WTC11 (cell line): ENCODE measurements around the gene TACC2. TPM values are rescaled to one million over a fixed set of nuclear protein-coding genes. Genes with fewer than 3 reads are reported as not detected.
A peak's percentile ranks its signal among the peaks of the same experiment; 100 is the strongest.

Experiments used
- ATAC-seq: fragments of 200-7000 bp; cut with Tn5 transposase; 2 replicates; pipeline ENCODE4 v1.10.0; 2021; ENCODE audit warnings: mild to moderate bottlenecking, moderate library complexity
- CTCF ChIA-PET: fragments of 300-600 bp; sonication (Branson Sonifier 250); formaldehyde crosslinking; loops from one replicate; lab custom pipeline; 2021; ENCODE audit warnings: antibody characterized with exemption; lab: Charles Lee
- POLR2A ChIA-PET: fragments of 350-600 bp; sonication (Branson Sonifier 250); formaldehyde crosslinking; loops from one replicate; lab custom pipeline; 2021; ENCODE audit warnings: antibody characterized with exemption; lab: Charles Lee
- DNase-seq: peaks from one replicate; pipeline ENCODE4 v3.0.0; 2021; ENCODE audit warnings: low spot score
- H3K27ac Mint-ChIP-seq: 2 replicates; pipeline ENCODE4 v1.8.0; 2021; ENCODE audit warnings: mixed read lengths
- H3K27me3 Mint-ChIP-seq: 2 replicates; pipeline ENCODE4 v1.8.0; 2021; ENCODE audit warnings: low read depth, mild to moderate bottlenecking, moderate library complexity, mixed read lengths
- H3K36me3 Mint-ChIP-seq: 2 replicates; pipeline ENCODE4 v1.8.0; 2021; ENCODE audit warnings: mixed read lengths
- H3K4me1 Mint-ChIP-seq: 2 replicates; pipeline ENCODE4 v1.8.0; 2022; ENCODE audit warnings: mixed read lengths
- H3K4me3 Mint-ChIP-seq: 2 replicates; pipeline ENCODE4 v1.8.0; 2021; ENCODE audit warnings: mild to moderate bottlenecking, moderate library complexity, mixed read lengths
- H3K9me3 Mint-ChIP-seq: 2 replicates; pipeline ENCODE4 v1.8.0; 2021; ENCODE audit warnings: mixed read lengths
- ARID4B ChIP-seq: sonication (generic); formaldehyde crosslinking; IDR thresholded peaks from 2 replicates; pipeline ENCODE4 v1.8.0; 2023; ENCODE audit warnings: missing genetic modification reagents, mild to moderate bottlenecking, borderline replicate concordance
- ATF3 ChIP-seq: sonication (generic); formaldehyde crosslinking; conservative IDR thresholded peaks from 2 replicates; pipeline ENCODE4 v1.8.1; 2022; ENCODE audit warnings: mild to moderate bottlenecking, missing genetic modification reagents
- ATF6 ChIP-seq: sonication (generic); formaldehyde crosslinking; IDR thresholded peaks from 2 replicates; pipeline ENCODE4 v1.8.1; 2023; ENCODE audit warnings: mild to moderate bottlenecking, missing genetic modification reagents
- ESRRA ChIP-seq: sonication (generic); formaldehyde crosslinking; IDR thresholded peaks from 2 replicates; pipeline ENCODE4 v1.8.1; 2022; ENCODE audit warnings: mild to moderate bottlenecking, missing genetic modification reagents, borderline replicate concordance
- FOXK1 ChIP-seq: sonication (generic); formaldehyde crosslinking; IDR thresholded peaks from 2 replicates; pipeline ENCODE4 v1.8.0; 2022; ENCODE audit warnings: mild to moderate bottlenecking, moderate library complexity, missing genetic modification reagents
- KAT7 ChIP-seq: sonication (generic); formaldehyde crosslinking; IDR thresholded peaks from 2 replicates; pipeline ENCODE4 v1.8.1; 2023; ENCODE audit warnings: missing genetic modification reagents, mild to moderate bottlenecking, borderline replicate concordance
- NFYB ChIP-seq: sonication (generic); formaldehyde crosslinking; conservative IDR thresholded peaks from 2 replicates; pipeline ENCODE4 v1.8.0; 2022; ENCODE audit warnings: low read depth, missing genetic modification reagents
- TEAD4 ChIP-seq: sonication (generic); formaldehyde crosslinking; IDR thresholded peaks from 2 replicates; pipeline ENCODE4 v1.8.0; 2022; ENCODE audit warnings: mild to moderate bottlenecking, missing genetic modification reagents
- USF2 ChIP-seq: sonication (generic); formaldehyde crosslinking; IDR thresholded peaks from 2 replicates; pipeline ENCODE4 v1.8.1; 2023; ENCODE audit warnings: mild to moderate bottlenecking, missing genetic modification reagents, moderate library complexity
- total RNA-seq: library from RNA; stranded (reverse); gene quantifications from 3 replicates; pipeline ENCODE4 v1.2.3, GENCODE V29; 2021
- TF ChIP-seq, protein P1 (sequence below): sonication (generic); formaldehyde crosslinking; IDR thresholded peaks from 2 replicates; pipeline ENCODE4 v1.8.0; 2022; ENCODE audit warnings: missing genetic modification reagents
- TF ChIP-seq, protein P2 (sequence below): sonication (generic); formaldehyde crosslinking; IDR thresholded peaks from 2 replicates; pipeline ENCODE4 v1.8.1; 2022; ENCODE audit warnings: mild to moderate bottlenecking, moderate library complexity, missing genetic modification reagents
- TF ChIP-seq, protein P3 (sequence below): sonication (generic); formaldehyde crosslinking; IDR thresholded peaks from 2 replicates; pipeline ENCODE4 v1.8.1; 2022; ENCODE audit warnings: missing genetic modification reagents, borderline replicate concordance
- TF ChIP-seq, protein P4 (sequence below): fragments of 250-450 bp; sonication (Bioruptor Pico); IDR thresholded peaks from 2 replicates; pipeline ENCODE4 v1.9.0; 2021; ENCODE audit warnings: mild to moderate bottlenecking

The TACC2 gene
- total RNA-seq, 1 experiment from 2014 or later, result 28.9 TPM

GRCh38 chr10:122208571-122209430 is 219.8 kb downstream of the TACC2 start:
- Mint-ChIP-seq H3K4me1 (peaks cover 14% of the 10 kb centered on the region), H3K36me3 (peaks cover 29% of the 10 kb centered on the region), H3K27me3 (no peaks in the 10 kb centered on the region), H3K27ac (peak overlapping the region; percentile 56; the same call in 1 of the 2 replicates), H3K9me3 (no peaks in the 10 kb centered on the region), H3K4me3 (no peak overlapping the region)
- ATAC-seq (no peak), DNase-seq (no peak)
- POLR2A ChIA-PET, result interaction anchor here (3.0 kb wide), 1 partner anchor 46 kb away, joined by 9 read pairs; no protein-coding TSS in a partner anchor
- CTCF ChIA-PET, result interaction anchor here (1.6 kb wide), 1 partner anchor 226 kb away, joined by 3 read pairs; no protein-coding TSS in a partner anchor
- TF ChIP-seq, protein P1, sequence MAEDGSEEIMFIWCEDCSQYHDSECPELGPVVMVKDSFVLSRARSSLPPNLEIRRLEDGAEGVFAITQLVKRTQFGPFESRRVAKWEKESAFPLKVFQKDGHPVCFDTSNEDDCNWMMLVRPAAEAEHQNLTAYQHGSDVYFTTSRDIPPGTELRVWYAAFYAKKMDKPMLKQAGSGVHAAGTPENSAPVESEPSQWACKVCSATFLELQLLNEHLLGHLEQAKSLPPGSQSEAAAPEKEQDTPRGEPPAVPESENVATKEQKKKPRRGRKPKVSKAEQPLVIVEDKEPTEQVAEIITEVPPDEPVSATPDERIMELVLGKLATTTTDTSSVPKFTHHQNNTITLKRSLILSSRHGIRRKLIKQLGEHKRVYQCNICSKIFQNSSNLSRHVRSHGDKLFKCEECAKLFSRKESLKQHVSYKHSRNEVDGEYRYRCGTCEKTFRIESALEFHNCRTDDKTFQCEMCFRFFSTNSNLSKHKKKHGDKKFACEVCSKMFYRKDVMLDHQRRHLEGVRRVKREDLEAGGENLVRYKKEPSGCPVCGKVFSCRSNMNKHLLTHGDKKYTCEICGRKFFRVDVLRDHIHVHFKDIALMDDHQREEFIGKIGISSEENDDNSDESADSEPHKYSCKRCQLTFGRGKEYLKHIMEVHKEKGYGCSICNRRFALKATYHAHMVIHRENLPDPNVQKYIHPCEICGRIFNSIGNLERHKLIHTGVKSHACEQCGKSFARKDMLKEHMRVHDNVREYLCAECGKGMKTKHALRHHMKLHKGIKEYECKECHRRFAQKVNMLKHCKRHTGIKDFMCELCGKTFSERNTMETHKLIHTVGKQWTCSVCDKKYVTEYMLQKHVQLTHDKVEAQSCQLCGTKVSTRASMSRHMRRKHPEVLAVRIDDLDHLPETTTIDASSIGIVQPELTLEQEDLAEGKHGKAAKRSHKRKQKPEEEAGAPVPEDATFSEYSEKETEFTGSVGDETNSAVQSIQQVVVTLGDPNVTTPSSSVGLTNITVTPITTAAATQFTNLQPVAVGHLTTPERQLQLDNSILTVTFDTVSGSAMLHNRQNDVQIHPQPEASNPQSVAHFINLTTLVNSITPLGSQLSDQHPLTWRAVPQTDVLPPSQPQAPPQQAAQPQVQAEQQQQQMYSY (CRISPR knock-in tag), result no peak
- TF ChIP-seq NFYB (no peak), ARID4B (CRISPR knock-in tag) (no peak)
- TF ChIP-seq, all 79 proteins: peak for 0

- H3K4me1 Mint-ChIP-seq, result peaks cover 11% of the 10 kb centered on the region
- peaks cover 23% of the 10 kb centered on the region for H3K36me3 Mint-ChIP-seq
- H3K27ac Mint-ChIP-seq, result peak overlapping the region; percentile 66
- H3K9me3 Mint-ChIP-seq, result no peaks in the 10 kb centered on the region
- ChIA-PET POLR2A (no interaction called here), CTCF (no interaction called here)
- DNase-seq (no peak), ATAC-seq (no peak)
- no peak overlapping the region for H3K4me3 Mint-ChIP-seq
- no peaks in the 10 kb centered on the region for H3K27me3 Mint-ChIP-seq
- TF ChIP-seq ATF3 (CRISPR knock-in tag) (no peak), USF2 (no peak), ESRRA (CRISPR knock-in tag) (no peak), KAT7 (CRISPR knock-in tag) (no peak), ATF6 (no peak), FOXK1 (no peak), TEAD4 (CRISPR knock-in tag) (no peak)
- TF ChIP-seq, protein P2, sequence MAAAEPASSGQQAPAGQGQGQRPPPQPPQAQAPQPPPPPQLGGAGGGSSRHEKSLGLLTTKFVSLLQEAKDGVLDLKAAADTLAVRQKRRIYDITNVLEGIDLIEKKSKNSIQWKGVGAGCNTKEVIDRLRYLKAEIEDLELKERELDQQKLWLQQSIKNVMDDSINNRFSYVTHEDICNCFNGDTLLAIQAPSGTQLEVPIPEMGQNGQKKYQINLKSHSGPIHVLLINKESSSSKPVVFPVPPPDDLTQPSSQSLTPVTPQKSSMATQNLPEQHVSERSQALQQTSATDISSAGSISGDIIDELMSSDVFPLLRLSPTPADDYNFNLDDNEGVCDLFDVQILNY, result no peak
- TF ChIP-seq, protein P3, sequence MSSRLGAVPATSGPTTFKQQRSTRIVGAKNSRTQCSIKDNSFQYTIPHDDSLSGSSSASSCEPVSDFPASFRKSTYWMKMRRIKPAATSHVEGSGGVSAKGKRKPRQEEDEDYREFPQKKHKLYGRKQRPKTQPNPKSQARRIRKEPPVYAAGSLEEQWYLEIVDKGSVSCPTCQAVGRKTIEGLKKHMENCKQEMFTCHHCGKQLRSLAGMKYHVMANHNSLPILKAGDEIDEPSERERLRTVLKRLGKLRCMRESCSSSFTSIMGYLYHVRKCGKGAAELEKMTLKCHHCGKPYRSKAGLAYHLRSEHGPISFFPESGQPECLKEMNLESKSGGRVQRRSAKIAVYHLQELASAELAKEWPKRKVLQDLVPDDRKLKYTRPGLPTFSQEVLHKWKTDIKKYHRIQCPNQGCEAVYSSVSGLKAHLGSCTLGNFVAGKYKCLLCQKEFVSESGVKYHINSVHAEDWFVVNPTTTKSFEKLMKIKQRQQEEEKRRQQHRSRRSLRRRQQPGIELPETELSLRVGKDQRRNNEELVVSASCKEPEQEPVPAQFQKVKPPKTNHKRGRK (CRISPR knock-in tag), result no peak
- TF ChIP-seq, protein P4, sequence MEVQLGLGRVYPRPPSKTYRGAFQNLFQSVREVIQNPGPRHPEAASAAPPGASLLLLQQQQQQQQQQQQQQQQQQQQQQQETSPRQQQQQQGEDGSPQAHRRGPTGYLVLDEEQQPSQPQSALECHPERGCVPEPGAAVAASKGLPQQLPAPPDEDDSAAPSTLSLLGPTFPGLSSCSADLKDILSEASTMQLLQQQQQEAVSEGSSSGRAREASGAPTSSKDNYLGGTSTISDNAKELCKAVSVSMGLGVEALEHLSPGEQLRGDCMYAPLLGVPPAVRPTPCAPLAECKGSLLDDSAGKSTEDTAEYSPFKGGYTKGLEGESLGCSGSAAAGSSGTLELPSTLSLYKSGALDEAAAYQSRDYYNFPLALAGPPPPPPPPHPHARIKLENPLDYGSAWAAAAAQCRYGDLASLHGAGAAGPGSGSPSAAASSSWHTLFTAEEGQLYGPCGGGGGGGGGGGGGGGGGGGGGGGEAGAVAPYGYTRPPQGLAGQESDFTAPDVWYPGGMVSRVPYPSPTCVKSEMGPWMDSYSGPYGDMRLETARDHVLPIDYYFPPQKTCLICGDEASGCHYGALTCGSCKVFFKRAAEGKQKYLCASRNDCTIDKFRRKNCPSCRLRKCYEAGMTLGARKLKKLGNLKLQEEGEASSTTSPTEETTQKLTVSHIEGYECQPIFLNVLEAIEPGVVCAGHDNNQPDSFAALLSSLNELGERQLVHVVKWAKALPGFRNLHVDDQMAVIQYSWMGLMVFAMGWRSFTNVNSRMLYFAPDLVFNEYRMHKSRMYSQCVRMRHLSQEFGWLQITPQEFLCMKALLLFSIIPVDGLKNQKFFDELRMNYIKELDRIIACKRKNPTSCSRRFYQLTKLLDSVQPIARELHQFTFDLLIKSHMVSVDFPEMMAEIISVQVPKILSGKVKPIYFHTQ (CRISPR knock-in tag), result no peak
These were observed 221.7 kb downstream of the TACC2 start for GRCh38 chr10:122210481-122211265.
